IMR-90 (cell line): ENCODE data around the gene MS4A13. TPM values are rescaled to one million over a fixed set of nuclear protein-coding genes. Genes with fewer than 3 reads are reported as not detected.

ENCODE experiments used
- ATAC-seq: fragments of 200-7000 bp; cut with Tn5 transposase; 2 replicates; pipeline ENCODE4 v1.9.1; 2020; ENCODE audit warnings: low read depth, mild to moderate bottlenecking, moderate library complexity
- BruUV-seq: library from RNA; stranded (reverse); fragments of 400-500 nt; replicated peaks from 2 replicates; lab custom pipeline; 2021; lab: Mats Ljungman, UMichigan
- CTCF ChIA-PET: fragments of 300-600 bp; formaldehyde crosslinking; extraction: SDS; loops from one replicate; lab custom pipeline; 2021; ENCODE audit warnings: antibody characterized with exemption; lab: Yijun Ruan, JAX
- POLR2A ChIA-PET: fragments of 300-600 bp; sonication (Branson Sonifier 250); formaldehyde crosslinking; loops from one replicate; lab custom pipeline; 2022; ENCODE audit warnings: antibody characterized with exemption; ENCODE audit not compliant: unreplicated experiment; lab: Charles Lee
- DNase-seq: peaks from one replicate; pipeline ENCODE4 v3.0.0; 2013
- H2AFZ ChIP-seq: replicated peaks from 2 replicates; pipeline ENCODE3; 2013; ENCODE audit warnings: low read length, mild to moderate bottlenecking; ENCODE audit not compliant: poor library complexity
- H2AK5ac ChIP-seq: 2 replicates; pipeline ENCODE4 v1.6.1; 2013; ENCODE audit warnings: low read depth, low read length, inconsistent platforms
- H2AK9ac ChIP-seq: replicated peaks from 2 replicates; pipeline ENCODE3; 2013; ENCODE audit warnings: mild to moderate bottlenecking, low read depth, low read length, moderate library complexity; ENCODE audit not compliant: poor library complexity
- H2BK120ac ChIP-seq: 2 replicates; pipeline ENCODE4 v1.6.1; 2013; ENCODE audit warnings: low read depth, low read length, inconsistent platforms
- H2BK15ac ChIP-seq: 3 replicates; pipeline ENCODE4 v1.6.1; 2013; ENCODE audit warnings: low read depth, low read length, inconsistent platforms
- H2BK20ac ChIP-seq: 2 replicates; pipeline ENCODE4 v1.6.1; 2013; ENCODE audit warnings: low read depth, mild to moderate bottlenecking, inconsistent platforms, low read length, moderate library complexity
- H2BK5ac ChIP-seq: 2 replicates; pipeline ENCODE4 v1.6.1; 2013; ENCODE audit warnings: mild to moderate bottlenecking, low read depth, low read length, inconsistent platforms; ENCODE audit not compliant: poor library complexity, severe bottlenecking
- H3K14ac ChIP-seq: replicated peaks from 2 replicates; pipeline ENCODE4 v1.6.1; 2013; ENCODE audit warnings: low read depth, low read length, inconsistent platforms
- H3K18ac ChIP-seq: 2 replicates; pipeline ENCODE4 v1.6.1; 2013; ENCODE audit warnings: low read depth, low read length, control low read depth
- H3K23ac ChIP-seq: 2 replicates; pipeline ENCODE4 v1.6.1; 2013; ENCODE audit warnings: low read depth, low read length, inconsistent platforms
- H3K27ac ChIP-seq: 2 replicates; pipeline ENCODE4 v1.5.1; 2013; ENCODE audit warnings: mild to moderate bottlenecking, control low read depth, low read length; ENCODE audit not compliant: insufficient read depth
- H3K27me3 ChIP-seq: 2 replicates; pipeline ENCODE4 v1.6.1; 2013; ENCODE audit warnings: low read length; ENCODE audit not compliant: control insufficient read depth, insufficient read depth
- H3K36me3 ChIP-seq: 2 replicates; pipeline ENCODE4 v1.6.1; 2013; ENCODE audit warnings: low read length, mixed read lengths; ENCODE audit not compliant: control insufficient read depth, insufficient read depth
- H3K4ac ChIP-seq: 2 replicates; pipeline ENCODE4 v1.6.1; 2013; ENCODE audit warnings: low read depth, low read length, inconsistent platforms
- H3K4me1 ChIP-seq: 2 replicates; pipeline ENCODE4 v1.6.1; 2013; ENCODE audit warnings: low read length, mixed read lengths; ENCODE audit not compliant: control insufficient read depth, insufficient read depth
- H3K4me2 ChIP-seq: 2 replicates; pipeline ENCODE4 v1.6.1; 2013; ENCODE audit warnings: low read depth, mild to moderate bottlenecking, control low read depth, low read length, moderate library complexity
- H3K4me3 ChIP-seq: 2 replicates; pipeline ENCODE4 v1.5.1; 2013; ENCODE audit warnings: low read depth, mild to moderate bottlenecking, control low read depth, low read length, moderate library complexity; ENCODE audit not compliant: insufficient read depth
- H3K56ac ChIP-seq: 2 replicates; pipeline ENCODE4 v1.6.1; 2013; ENCODE audit warnings: low read length, inconsistent platforms; ENCODE audit not compliant: insufficient read depth; ENCODE audit errors: extremely low read depth
- H3K79me1 ChIP-seq, 2 experiments: 2 replicates each; pipeline ENCODE4 v1.6.1; 2013; ENCODE audit warnings: low read length in 2 of 2, inconsistent platforms in 1 of 2, low read depth in 1 of 2
- H3K9ac ChIP-seq: 2 replicates; pipeline ENCODE4 v1.6.1; 2013; ENCODE audit warnings: low read depth, low read length, control low read depth
- H3K9me1 ChIP-seq: 2 replicates; pipeline ENCODE4 v1.6.1; 2013; ENCODE audit warnings: low read length, inconsistent platforms; ENCODE audit not compliant: insufficient read depth
- H3K9me3 ChIP-seq: 2 replicates; pipeline ENCODE4 v1.6.1; 2013; ENCODE audit warnings: low read length; ENCODE audit not compliant: control insufficient read depth, insufficient read depth
- H4K20me1 ChIP-seq: 2 replicates; pipeline ENCODE4 v1.6.1; 2013; ENCODE audit warnings: low read length, inconsistent platforms; ENCODE audit not compliant: insufficient read depth
- H4K5ac ChIP-seq: 2 replicates; pipeline ENCODE4 v1.6.1; 2013; ENCODE audit warnings: mild to moderate bottlenecking, low read depth, low read length, control low read depth
- H4K8ac ChIP-seq, 2 experiments: 2 replicates each; pipeline ENCODE4 v1.6.1; 2013; ENCODE audit warnings: low read depth in 2 of 2, low read length in 2 of 2, control low read depth in 1 of 2, inconsistent platforms in 1 of 2
- H4K91ac ChIP-seq: 2 replicates; pipeline ENCODE4 v1.6.1; 2013; ENCODE audit warnings: low read depth, low read length, inconsistent platforms; ENCODE audit not compliant: insufficient read depth
- BHLHE40 ChIP-seq: fragments of 150-350 bp; IDR thresholded peaks from 2 replicates; pipeline ENCODE4 v1.6.1; 2016; ENCODE audit warnings: mild to moderate bottlenecking, low read depth, low read length
- CEBPB ChIP-seq: IDR thresholded peaks from 2 replicates; pipeline ENCODE4 v1.6.1; 2012; ENCODE audit warnings: low read depth, low read length, improper control_type of control experiment
- CHD1 ChIP-seq: IDR thresholded peaks from 2 replicates; pipeline ENCODE4 v1.6.1; 2012; ENCODE audit warnings: low read depth, low read length, improper control_type of control experiment
- FOS ChIP-seq: fragments of 150-350 bp; IDR thresholded peaks from 2 replicates; pipeline ENCODE4 v1.6.1; 2016; ENCODE audit warnings: low read depth, low read length
- MAFK ChIP-seq: IDR thresholded peaks from 2 replicates; pipeline ENCODE4 v1.6.1; 2012; ENCODE audit warnings: low read depth, low read length, improper control_type of control experiment
- MAZ ChIP-seq: IDR thresholded peaks from 2 replicates; pipeline ENCODE4 v1.6.1; 2012; ENCODE audit warnings: low read depth, mild to moderate bottlenecking, low read length, improper control_type of control experiment, moderate library complexity, borderline replicate concordance
- MXI1 ChIP-seq: IDR thresholded peaks from 2 replicates; pipeline ENCODE4 v1.6.1; 2012; ENCODE audit warnings: low read depth, mild to moderate bottlenecking, low read length, moderate library complexity, borderline replicate concordance
- POLR2A ChIP-seq: IDR thresholded peaks from 2 replicates; pipeline ENCODE4 v1.6.1; 2012; ENCODE audit warnings: mild to moderate bottlenecking, low read depth, low read length
- RAD21 ChIP-seq: IDR thresholded peaks from 2 replicates; pipeline ENCODE4 v1.6.1; 2012; ENCODE audit warnings: low read length, improper control_type of control experiment
- RCOR1 ChIP-seq: IDR thresholded peaks from 2 replicates; pipeline ENCODE4 v1.6.1; 2012; ENCODE audit warnings: mild to moderate bottlenecking, low read length, improper control_type of control experiment; ENCODE audit not compliant: insufficient replicate concordance
- RFX5 ChIP-seq: IDR thresholded peaks from 2 replicates; pipeline ENCODE4 v1.8.0; 2012; ENCODE audit warnings: low read depth, mild to moderate bottlenecking, low read length, moderate library complexity
- SMC3 ChIP-seq: fragments of 150-350 bp; IDR thresholded peaks from 2 replicates; pipeline ENCODE4 v1.6.1; 2016; ENCODE audit warnings: low read depth, mild to moderate bottlenecking, antibody characterized with exemption, low read length, moderate library complexity
- WGBS, 2 experiments: methylation state at CpG; one replicate each; pipeline versions ENCODE4 v1.1.5 to v1.1.7; 2013; ENCODE audit warnings: missing lambda C conversion rate in 2 of 2; ENCODE audit not compliant: insufficient read length in 1 of 2; ENCODE audit errors: extremely low coverage in 2 of 2; 5-methylcytosine and 5-hydroxymethylcytosine counted together
- dilution Hi-C: fragments of 300-500 bp; cut with HindIII; formaldehyde crosslinking; loops from one replicate; pipeline ENCODE4 v1.14.3; 2018; ENCODE audit warnings: low sequenced_read_pairs; ENCODE audit not compliant: unreplicated experiment
- in situ Hi-C: fragments of 300-500 bp; cut with MboI; formaldehyde crosslinking; loops from 3 replicates; pipeline ENCODE4 v1.14.3; 2019; ENCODE audit warnings: low sequenced_read_pairs, inconsistent platforms, mixed read lengths
- intact Hi-C: fragments of 100-400 bp; cut with micrococcal nuclease; formaldehyde crosslinking; loops from 2 replicates; pipeline ENCODE4 v1.10.0; 2022
- polyA plus RNA-seq, 3 experiments: library from polyadenylated mRNA; depleted of rRNA; stranded (reverse); fragments of >200 nt; gene quantifications; 2 replicates each; pipeline ENCODE4 v1.2.3, GENCODE V29; 2012; ENCODE audit warnings: low replicate concordance in 1 of 3
- total RNA-seq: library from RNA; depleted of rRNA; stranded (reverse); fragments of >200 nt; gene quantifications from 2 replicates; pipeline ENCODE4 v1.2.3, GENCODE V29; 2012
- TF ChIP-seq, protein P1 (sequence below): fragments of 150-350 bp; IDR thresholded peaks from 2 replicates; pipeline ENCODE4 v1.6.1; 2017; ENCODE audit warnings: mild to moderate bottlenecking, antibody characterized with exemption, low read length, low read depth
- TF ChIP-seq, protein P2 (sequence below): conservative IDR thresholded peaks from 2 replicates; pipeline ENCODE4 v1.5.1; 2012; ENCODE audit warnings: mild to moderate bottlenecking, low read depth, low read length, improper control_type of control experiment
- TF ChIP-seq, protein P3 (sequence below): fragments of 150-350 bp; IDR thresholded peaks from 2 replicates; pipeline ENCODE4 v1.6.1; 2016; ENCODE audit warnings: low read depth, mild to moderate bottlenecking, low read length, moderate library complexity, borderline replicate concordance

The MS4A13 gene
- total and polyA plus RNA-seq, 2 of the 4 experiments (the other 2 are of a cell fraction), result not detected

DNA sequence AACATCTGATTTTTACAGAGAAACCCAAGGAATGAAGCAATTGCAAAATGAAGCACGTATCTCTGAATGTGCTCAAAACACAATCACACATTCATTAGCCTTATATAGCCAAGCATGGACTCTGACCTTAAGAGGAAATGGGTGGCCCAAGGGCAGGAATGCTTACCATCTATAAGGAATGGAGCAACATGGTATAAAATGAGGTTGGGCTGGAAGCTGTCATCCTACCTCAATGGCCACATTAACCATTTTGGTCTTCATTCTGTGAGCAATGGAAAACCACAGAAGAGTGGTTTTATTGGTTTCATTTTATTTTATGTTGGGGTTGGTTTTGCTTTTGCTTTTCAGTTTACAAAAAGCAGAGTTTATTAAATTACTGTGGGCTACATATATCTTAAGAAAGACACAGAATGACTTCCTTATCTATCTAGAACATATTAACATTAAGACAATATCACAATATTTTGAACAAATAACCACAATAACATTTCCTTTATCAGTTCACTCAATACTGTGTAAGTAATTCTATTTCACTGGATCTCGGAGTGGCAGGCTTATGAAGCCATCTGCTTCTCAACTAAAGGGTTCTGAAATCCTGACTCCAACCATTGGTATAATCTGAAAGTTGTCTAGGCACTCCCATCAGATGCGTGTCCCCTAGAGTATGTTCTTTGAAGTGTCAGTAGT, 10.8 kb upstream of the MS4A13 start:
- Histone ChIP-seq H3K4me1 (no peaks in the 10 kb centered on the region), H3K14ac (no peak overlapping the region), H2AFZ (no peak overlapping the region), H2BK5ac (no peak overlapping the region), H4K5ac (no peak overlapping the region), H3K36me3 (no peaks in the 10 kb centered on the region), H3K27ac (no peak overlapping the region), H2BK15ac (no peak overlapping the region), H3K4me2 (no peak overlapping the region), H3K9me3 (peaks cover 2% of the 10 kb centered on the region), H3K23ac (no peak overlapping the region), H3K56ac (no peak overlapping the region), H3K18ac (no peak overlapping the region), H2AK9ac (no peak overlapping the region), H4K20me1 (no peaks in the 10 kb centered on the region), H3K27me3 (no peaks in the 10 kb centered on the region), H4K8ac (no peak overlapping the region), H2BK120ac (no peak overlapping the region), H2BK20ac (no peak overlapping the region), H2AK5ac (no peak overlapping the region), H3K9ac (no peak overlapping the region), H3K9me1 (no peaks in the 10 kb centered on the region), H4K91ac (no peak overlapping the region), H3K79me1 (no peaks in the 10 kb centered on the region), H3K4ac (no peak overlapping the region), H3K4me3 (no peak overlapping the region)
- intact Hi-C loops, result no loop called here
- CTCF ChIA-PET, result no interaction called here
- TF ChIP-seq MAFK (no peak), BHLHE40 (no peak), SMC3 (no peak), CEBPB (no peak), CHD1 (no peak), FOS (no peak), RFX5 (no peak), MAZ (no peak), RCOR1 (no peak), RAD21 (no peak), POLR2A (no peak), MXI1 (no peak)
- TF ChIP-seq, protein P1, sequence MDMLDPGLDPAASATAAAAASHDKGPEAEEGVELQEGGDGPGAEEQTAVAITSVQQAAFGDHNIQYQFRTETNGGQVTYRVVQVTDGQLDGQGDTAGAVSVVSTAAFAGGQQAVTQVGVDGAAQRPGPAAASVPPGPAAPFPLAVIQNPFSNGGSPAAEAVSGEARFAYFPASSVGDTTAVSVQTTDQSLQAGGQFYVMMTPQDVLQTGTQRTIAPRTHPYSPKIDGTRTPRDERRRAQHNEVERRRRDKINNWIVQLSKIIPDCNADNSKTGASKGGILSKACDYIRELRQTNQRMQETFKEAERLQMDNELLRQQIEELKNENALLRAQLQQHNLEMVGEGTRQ, result no peak
- TF ChIP-seq, protein P2, sequence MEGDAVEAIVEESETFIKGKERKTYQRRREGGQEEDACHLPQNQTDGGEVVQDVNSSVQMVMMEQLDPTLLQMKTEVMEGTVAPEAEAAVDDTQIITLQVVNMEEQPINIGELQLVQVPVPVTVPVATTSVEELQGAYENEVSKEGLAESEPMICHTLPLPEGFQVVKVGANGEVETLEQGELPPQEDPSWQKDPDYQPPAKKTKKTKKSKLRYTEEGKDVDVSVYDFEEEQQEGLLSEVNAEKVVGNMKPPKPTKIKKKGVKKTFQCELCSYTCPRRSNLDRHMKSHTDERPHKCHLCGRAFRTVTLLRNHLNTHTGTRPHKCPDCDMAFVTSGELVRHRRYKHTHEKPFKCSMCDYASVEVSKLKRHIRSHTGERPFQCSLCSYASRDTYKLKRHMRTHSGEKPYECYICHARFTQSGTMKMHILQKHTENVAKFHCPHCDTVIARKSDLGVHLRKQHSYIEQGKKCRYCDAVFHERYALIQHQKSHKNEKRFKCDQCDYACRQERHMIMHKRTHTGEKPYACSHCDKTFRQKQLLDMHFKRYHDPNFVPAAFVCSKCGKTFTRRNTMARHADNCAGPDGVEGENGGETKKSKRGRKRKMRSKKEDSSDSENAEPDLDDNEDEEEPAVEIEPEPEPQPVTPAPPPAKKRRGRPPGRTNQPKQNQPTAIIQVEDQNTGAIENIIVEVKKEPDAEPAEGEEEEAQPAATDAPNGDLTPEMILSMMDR, result no peak
- TF ChIP-seq, protein P3, sequence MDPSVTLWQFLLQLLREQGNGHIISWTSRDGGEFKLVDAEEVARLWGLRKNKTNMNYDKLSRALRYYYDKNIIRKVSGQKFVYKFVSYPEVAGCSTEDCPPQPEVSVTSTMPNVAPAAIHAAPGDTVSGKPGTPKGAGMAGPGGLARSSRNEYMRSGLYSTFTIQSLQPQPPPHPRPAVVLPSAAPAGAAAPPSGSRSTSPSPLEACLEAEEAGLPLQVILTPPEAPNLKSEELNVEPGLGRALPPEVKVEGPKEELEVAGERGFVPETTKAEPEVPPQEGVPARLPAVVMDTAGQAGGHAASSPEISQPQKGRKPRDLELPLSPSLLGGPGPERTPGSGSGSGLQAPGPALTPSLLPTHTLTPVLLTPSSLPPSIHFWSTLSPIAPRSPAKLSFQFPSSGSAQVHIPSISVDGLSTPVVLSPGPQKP, result no peak
- POLR2A ChIA-PET, result no interaction called here
- WGBS, 2 experiments, result no CpG with 5 or more reads among the region's 3 CpGs
- dilution Hi-C loops, result no loop called here
- no TSS peak for BruUV-seq
- DNase-seq, result no peak
- no peak for ATAC-seq
- in situ Hi-C loops, result no loop called here
